Left kidney (tissue), 2 donors: Measurements from ENCODE around the gene ITIH5. TPM values are rescaled to one million over a fixed set of nuclear protein-coding genes. Genes with fewer than 3 reads are reported as not detected.

Experiments used
- DNase-seq: peaks from one replicate; pipeline ENCODE4 v3.0.0-alpha.2; 2013
- polyA plus RNA-seq: library from polyadenylated mRNA; unstranded; fragments of 120-200 nt; gene quantifications from one replicate; pipeline ENCODE4 v1.2.1, GENCODE V29; 2013; ENCODE audit not compliant: insufficient read length

The ITIH5 gene
- polyA plus RNA-seq, 1 donor: 31.2 TPM

DNA sequence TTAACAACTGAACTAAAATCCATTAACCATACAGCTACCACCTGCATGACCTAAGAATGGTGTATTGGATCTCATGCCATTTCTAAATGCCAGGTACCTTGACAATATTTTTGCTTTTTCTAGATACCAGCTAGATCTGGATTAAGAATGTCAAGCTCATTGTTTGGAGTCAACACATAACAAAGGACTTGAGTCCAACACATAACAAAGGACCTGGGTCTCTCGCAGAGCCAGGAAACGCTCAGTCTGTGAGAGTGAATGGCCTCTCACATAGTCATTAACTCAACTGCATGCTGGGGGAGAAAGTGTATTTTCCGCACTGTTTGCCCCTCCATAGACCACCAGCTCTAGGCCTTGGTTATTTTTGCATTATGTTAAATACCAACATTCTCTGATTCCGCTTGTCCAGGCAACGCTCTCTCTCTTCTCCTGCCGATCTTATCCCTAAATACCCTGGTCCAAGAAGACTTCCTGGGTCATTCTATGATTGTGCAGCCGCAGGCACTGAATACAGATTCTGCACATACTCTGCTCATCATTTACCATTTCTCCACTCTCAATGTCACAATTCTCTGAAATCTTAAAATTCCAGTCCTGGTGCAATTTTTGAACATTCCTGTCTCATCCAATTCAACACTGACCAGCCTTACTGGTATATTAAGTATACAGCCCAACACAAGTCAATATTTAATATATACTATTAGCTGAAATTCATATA lies 31.2 kb downstream of the ITIH5 start:
- DNase-seq: no peak

GRCh38 chr10:7634142-7634894 lies 32.4 kb downstream of the ITIH5 start:
- DNase-seq: no peak

- DNase-seq: no peak
Measured at GRCh38 chr10:7626283-7626682, 40.5 kb downstream of the ITIH5 start.

GRCh38 chr10:7625836-7626235 lies 40.9 kb downstream of the ITIH5 start:
- DNase-seq: no peak

GRCh38 chr10:7625009-7625408 lies 41.8 kb downstream of the ITIH5 start:
- DNase-seq: no peak

DNA sequence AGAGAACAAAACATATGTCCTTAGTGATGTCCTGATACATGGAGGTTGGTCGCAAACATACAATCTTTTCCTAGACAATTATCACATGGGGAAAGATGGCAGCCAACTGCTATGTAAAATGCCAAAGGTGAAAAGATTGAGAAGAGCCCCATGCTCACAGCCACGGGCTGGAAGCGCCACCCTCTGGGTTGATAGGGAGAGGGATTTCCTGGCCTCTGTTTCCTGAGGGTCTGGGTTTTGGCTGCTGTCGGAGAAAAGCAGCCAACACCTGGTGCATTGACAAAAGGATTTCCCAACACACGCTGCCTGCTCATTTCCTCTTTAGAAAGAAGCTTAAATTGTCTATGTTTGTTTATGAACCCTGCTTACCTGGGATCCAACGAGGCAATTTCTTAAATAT lies 43.8 kb downstream of the ITIH5 start:
- no peak for DNase-seq

- DNase-seq: no peak
Measured at GRCh38 chr10:7618461-7618860, 48.3 kb downstream of the ITIH5 start.

DNA sequence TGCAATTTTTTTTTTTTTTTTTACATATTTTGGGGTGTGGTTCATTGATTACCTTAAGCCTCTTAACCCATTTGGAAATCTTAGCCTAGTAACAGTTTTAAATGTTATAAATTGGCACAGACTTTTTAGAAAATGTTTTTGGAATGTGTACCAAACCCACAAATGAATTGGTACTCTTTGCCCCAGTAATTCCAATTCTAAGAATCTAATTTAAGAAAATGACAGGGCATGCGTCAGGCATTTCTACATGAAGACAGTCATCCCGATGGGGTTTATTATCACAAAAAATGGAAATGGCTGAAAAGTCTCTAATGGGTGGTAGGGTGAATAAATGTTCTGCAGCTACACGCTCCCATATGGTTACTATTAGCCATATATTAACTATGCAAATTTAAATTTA lies 54.9 kb downstream of the ITIH5 start:
- DNase-seq: no peak

DNA sequence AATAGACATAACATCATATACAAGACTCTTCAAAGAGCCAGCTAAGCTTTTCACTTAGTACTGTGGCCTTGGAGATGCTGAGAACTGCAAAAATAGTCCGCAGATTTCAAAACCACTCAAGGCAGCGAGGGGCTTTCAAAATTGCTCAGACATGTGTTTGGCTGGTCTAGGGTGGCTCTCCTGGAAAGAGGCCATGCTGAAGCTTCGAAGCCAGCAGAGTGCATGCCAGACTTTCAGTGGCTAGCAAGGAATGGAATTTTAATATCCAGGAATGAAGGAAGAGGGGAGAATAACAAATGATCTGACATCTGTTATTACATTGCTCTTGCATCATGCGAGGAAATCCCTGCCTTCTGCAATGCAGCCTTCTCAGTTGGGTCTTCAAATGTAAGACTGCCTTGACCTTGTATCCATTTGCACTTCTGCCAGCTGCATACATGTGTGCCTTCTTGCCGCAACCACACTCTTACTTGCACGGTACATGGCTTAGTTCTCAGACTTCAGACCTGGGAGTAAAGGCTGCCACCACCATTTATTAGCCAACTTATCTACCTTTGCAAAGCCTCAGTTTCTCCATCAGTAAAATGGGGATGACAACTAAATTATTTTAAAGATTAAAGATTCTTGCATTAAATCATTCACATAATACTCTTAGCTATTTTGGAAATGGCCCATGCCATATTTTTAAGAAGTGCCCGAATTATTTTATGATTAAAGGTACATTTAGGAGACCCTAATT lies 55.9 kb downstream of the ITIH5 start:
- DNase-seq: no peak

GRCh38 chr10:7610026-7610425 lies 56.7 kb downstream of the ITIH5 start:
- no peak for DNase-seq

DNA sequence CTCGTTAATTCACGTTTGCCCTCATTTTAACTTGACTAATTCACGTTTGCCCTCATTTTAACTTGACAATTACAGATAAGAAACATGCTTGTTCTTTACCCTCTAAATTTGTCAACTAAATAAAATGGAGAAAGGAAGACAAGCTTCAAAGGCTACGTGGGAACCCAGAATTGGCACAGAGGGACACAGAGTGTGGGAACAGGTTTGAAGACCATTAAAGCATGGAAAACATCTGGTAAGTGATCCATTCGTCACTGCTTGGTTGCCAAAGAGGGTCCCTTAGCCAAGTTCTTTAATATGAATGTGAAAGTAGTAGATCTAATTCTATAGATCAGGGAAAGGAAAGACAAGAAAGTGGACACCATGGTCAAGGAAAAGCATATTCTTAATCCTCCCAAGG lies 57.2 kb downstream of the ITIH5 start:
- DNase-seq: no peak

DNA sequence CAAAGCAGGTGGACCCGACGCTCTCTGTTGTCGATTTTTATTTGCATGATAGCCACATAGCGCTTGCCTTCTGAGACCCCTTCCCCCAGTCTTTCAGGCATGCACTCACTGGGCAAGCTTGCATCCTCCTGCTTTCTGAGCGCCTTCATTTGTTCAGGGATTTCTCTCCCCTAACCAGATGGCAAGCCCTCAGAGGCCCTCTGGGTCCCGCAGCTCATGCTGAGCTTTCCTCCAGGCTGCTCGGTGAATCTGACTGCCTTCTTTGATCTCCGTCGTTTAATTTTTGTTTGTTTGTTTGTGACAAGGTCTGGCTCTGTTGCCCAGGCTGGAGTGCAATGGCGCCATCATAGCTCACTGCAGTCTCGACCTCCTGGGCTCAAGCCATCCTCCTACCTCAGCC lies 58.8 kb downstream of the ITIH5 start:
- DNase-seq: no peak

DNA sequence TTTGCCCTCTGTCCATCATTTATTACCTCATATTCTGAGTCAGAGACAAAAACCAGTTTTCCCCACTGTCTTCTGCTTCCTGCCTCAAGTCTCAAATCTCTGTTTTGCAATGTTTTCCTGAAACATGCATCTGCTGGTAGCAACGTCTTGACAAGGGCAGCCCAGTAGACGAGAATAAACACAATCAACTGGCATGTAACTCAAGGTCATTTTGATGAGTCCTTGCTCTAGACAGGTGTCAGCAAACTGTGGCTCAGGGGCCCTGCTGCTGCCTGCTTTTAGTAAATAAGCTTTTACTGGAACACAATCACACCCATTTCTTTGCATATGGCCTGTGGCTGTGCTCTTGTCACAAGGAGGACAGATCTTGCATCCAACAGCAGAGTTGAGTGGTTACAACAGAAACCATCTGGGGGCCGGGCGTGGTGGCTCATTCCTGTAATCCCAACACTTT lies 59.8 kb downstream of the ITIH5 start:
- no peak for DNase-seq

DNA sequence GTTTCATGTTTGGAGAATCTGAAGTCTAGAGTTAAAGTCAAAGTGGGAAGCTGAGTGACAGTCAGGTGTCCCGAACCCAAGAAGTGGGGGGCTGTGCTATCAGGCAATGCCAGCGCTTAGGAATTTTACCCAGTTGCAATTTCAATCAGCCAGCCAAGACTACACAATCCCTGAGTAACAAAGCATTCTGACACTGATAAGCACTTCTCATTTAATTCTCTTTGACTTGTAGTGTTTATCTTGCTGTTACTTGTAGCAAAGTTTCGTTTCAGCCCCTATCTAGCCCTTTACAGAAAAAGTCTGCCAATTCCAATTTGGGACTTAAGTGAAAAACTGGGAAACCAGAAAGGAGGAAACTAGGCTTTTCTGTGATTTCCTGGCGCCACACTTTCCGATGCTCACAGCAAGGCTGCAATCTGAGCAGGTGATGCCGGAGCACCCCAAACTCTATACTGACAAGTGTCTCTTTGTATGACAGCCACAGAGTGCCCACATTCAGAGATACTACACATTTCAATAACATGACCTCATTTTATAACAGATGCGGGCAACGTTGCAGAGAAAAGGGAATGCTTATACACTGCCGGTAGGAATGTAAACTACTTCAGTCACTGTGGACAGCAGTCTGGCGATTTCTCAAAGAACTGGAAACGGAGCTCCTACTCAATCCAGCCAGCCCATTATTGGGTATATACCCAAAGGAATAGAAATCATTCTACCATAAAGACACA lies 61.0 kb downstream of the ITIH5 start:
- no peak for DNase-seq

- DNase-seq: no peak
Measured at GRCh38 chr10:7601023-7601656, 65.6 kb downstream of the ITIH5 start.

DNA sequence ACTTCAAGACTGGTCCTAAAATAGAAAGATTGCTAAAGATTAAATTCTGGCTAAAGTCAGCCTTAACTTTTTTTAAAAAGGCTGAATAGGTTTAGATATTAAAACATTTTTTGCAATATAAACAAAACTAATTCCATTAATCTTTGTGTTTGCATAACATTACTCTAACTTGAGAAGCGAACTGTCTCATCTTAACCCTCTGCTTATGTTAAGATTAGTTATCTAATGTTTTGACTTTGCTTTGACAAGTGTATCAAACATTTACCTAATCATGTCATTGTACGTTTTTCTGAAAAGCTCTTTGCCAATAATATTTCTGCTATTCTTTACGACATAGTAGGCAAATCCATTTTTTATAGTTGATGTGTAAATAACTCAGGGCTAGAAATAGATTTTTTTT lies 68.0 kb downstream of the ITIH5 start:
- no peak for DNase-seq

GRCh38 chr10:7596356-7596755 lies 70.4 kb downstream of the ITIH5 start:
- no peak for DNase-seq

DNA sequence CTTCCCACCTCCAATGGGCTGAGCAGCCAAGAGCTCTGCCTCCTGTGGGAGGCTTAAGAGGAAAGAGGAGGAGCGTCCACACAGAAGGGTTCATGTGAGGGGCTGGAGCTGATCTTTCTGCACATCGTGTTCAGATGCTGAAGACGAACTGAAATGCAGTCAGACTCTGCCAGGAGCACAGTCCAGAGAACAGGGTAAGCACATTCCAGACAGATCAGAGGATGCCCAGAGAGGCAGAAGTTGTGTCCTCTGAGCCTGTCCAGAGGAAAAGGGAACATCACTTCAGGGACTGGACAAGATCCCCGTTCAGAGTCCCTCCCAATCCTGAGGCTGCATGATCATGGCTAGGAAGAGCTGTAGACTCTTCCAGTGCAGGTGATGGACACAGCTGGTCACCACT lies 72.9 kb downstream of the ITIH5 start:
- no peak for DNase-seq

DNA sequence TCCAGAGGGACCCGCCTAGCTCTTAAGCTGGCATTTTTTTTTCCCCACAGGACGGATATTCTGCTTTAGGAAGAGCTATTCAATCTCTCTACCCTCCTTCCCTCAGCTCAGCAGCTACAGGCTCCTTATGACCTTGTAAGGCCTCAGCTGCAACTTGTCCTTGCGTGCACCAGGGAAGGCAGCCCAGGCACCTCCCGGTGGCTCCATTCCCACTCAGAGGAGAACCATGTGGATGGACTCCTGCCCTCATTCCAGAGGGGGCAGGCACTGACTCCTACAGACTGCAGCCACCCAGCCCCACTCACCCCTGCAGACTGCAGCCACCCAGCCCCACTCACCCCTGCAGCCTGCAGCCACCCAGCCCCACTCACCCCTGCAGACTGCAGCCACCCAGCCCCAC lies 73.7 kb downstream of the ITIH5 start:
- DNase-seq: no peak

GRCh38 chr10:7592627-7593026 lies 74.1 kb downstream of the ITIH5 start:
- DNase-seq: no peak

DNA sequence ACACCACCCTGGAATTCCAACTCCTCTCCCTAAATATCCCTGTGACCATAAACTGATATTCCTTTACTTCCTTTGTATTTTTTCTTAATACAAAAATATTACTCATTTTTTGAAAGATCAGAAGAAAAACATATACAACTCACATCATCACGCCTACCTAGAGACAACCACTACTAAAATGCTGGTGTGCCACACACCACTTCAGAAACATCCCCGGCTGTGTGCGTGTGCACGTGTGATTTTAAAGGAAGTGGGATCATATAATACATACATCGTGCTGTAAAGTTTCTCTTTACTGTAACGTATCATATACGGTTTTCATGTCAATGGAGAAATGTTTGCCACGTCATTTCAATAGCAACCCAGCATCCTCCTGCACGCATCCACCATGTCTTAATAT lies 76.5 kb downstream of the ITIH5 start:
- no peak for DNase-seq

DNA sequence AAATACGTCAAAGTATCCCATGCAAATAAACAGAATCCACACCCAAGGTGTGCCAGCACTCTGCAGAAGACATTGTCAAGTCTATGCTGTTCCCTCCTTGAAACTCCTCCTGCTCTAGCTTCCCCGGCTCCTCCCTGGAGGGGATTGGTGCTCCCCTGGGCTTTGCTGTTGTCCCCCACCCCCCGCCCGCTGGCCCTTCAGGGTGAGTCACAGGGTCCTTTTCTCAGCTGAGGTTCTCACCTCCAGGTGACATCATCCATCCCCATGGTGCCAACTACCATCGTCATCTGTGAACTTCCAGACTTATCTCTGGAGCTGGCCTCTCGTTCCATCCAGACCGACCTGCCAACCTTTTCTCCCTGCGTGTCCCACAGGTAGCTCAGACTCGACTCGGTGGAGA lies 77.0 kb downstream of the ITIH5 start:
- DNase-seq: no peak
